ENCODE results near the gene IRGC.

DNA sequence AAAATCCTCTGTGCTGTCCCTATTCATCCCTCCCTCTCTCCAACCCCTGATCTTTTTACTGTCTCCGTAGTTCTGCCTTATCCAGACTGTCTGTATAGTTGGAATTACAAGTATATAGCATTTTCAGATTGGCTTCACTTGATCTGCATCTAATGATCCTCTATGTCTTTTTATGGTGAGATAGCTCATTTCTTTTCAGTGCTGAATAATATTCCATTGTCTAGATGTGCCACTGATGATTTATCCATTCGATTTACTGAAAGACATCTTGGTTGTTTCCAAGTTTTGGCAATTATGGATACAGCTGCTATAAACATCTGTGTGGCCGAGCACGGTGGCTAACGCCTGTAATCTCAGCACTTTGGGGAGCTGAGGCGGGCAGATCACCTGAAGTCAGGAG is 19.1 kb downstream of the IRGC start:
- TF ChIP-seq EP300 (IDR thresholded peaks at IDR 0.05; ENCODE audit: low read depth in 2 of 2, low read length in 2 of 2) (no peak), EP300 (CRISPR knock-in tag; IDR thresholded peaks at IDR 0.05; ENCODE audit: borderline replicate concordance) (no peak), CCDC6 (CRISPR knock-in tag; IDR thresholded peaks at IDR 0.05) (no peak), POLR2AphosphoS5 (IDR thresholded peaks at IDR 0.05; ENCODE audit: low read depth, low read length) (no peak), SMARCC2 (IDR thresholded peaks at IDR 0.05) (no peak), DPF2 (CRISPR knock-in tag; IDR thresholded peaks at IDR 0.05; ENCODE audit: borderline replicate concordance, low read depth) (no peak), ZNF235 (CRISPR knock-in tag; IDR thresholded peaks at IDR 0.05; ENCODE audit: borderline replicate concordance) (no peak), MYNN (CRISPR knock-in tag; IDR thresholded peaks at IDR 0.05; ENCODE audit: low read depth) (no peak), PRDM10 (CRISPR knock-in tag; IDR thresholded peaks at IDR 0.05; ENCODE audit: low read depth) (no peak), CTCF (CRISPR knock-in tag; IDR thresholded peaks at IDR 0.05) (no peak), NAIF1 (CRISPR knock-in tag; IDR thresholded peaks at IDR 0.05; ENCODE audit: borderline replicate concordance) (no peak), POLR2A (IDR thresholded peaks at IDR 0.05; ENCODE audit: insufficient read depth in 1 of 2, low read depth in 2 of 2, low read length in 2 of 2) (no peak), THAP7 (CRISPR knock-in tag; IDR thresholded peaks at IDR 0.05) (no peak), PBX3 (CRISPR knock-in tag; IDR thresholded peaks at IDR 0.05; ENCODE audit: borderline replicate concordance) (no peak)
- TF ChIP-seq, protein P1, sequence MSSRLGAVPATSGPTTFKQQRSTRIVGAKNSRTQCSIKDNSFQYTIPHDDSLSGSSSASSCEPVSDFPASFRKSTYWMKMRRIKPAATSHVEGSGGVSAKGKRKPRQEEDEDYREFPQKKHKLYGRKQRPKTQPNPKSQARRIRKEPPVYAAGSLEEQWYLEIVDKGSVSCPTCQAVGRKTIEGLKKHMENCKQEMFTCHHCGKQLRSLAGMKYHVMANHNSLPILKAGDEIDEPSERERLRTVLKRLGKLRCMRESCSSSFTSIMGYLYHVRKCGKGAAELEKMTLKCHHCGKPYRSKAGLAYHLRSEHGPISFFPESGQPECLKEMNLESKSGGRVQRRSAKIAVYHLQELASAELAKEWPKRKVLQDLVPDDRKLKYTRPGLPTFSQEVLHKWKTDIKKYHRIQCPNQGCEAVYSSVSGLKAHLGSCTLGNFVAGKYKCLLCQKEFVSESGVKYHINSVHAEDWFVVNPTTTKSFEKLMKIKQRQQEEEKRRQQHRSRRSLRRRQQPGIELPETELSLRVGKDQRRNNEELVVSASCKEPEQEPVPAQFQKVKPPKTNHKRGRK (CRISPR knock-in tag; IDR thresholded peaks at IDR 0.05), result no peak

Measured in HepG2 (cell line).